Activated T-cell treated with anti-CD3 and anti-CD28 coated beads for 48 hours (primary cell): ENCODE data around the gene MBL2.
A peak's percentile ranks its signal among the peaks of the same experiment; 100 is the strongest.

ENCODE experiments used
- DNase-seq: peaks from one replicate; pipeline ENCODE4 v3.0.0-alpha.2; 2020; ENCODE audit warnings: low read depth

MBL2 gene

GRCh38 chr10:52771534-52772445, 794 bp downstream of the MBL2 start:
- DNase-seq, result no peak

DNA sequence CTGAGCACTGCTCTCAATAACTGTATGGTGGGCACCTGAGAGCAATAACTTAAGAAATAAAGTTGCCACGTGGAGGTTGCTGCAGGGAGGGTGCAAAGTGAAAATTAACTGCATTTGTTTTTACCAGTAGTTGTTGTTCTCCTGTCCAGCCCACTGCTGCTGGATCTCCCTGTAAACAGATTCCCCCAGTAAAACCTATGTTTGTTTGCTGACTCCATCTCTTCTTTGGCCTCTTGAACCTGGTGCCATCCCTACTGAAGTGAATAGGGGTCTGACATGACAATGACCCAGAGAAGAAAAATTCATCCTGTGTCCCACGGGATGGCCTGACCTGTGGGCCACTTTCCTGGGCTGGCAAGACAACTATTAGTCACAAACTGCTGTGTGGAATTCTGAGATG, 1.7 kb downstream of the MBL2 start:
- DNase-seq, result no peak

DNA sequence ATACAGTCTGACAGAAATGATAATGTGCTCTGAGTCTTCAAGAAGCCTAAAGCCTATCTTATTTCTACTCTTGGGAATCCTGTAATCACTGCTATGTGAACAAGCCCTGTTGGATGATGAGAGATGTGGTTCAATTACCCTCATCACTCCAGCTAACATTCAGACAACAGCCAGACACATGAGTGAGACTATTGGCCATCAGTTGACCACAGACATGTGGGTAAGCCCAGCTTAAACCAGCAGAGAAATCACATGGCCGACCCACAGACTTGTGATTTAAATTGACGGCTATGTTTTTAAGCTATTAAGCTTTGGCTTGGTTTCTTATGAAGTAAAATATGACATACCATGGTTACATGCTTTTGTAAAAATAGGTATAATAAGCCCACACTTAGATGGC, 2.6 kb downstream of the MBL2 start:
- DNase-seq, result no peak

DNA sequence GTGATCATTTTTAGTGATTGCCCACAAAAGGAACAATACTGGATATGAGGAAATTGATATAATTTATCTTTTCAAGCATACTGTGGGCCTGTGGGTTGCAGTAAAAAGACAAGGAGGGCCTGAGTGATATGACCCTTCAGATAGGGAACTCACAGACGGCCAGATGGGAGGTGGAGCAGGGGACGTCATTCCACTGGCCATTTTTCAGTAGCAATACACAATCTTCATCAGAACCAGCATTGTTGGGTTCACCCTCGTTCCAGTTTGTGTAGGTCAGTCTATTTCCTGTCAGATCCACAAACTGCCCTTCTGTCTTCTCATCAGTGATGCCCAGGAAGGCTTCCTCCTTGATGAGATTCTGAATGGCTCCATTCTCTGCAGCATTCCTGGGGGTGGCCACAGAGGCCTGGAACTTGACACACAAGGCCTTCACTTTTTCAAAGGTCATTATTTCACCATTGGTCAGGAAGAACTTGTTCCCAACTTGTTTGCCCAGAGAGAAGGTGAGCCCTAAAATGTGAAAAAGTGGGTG, 4.5 kb downstream of the MBL2 start:
- no peak for DNase-seq

GRCh38 chr10:52762088-52762487, 10.5 kb downstream of the MBL2 start:
- DNase-seq, result no peak

- no peak for DNase-seq
Measured at GRCh38 chr10:52759154-52759553, 13.4 kb downstream of the MBL2 start.

- DNase-seq, result no peak
Measured at GRCh38 chr10:52758406-52758805, 14.2 kb downstream of the MBL2 start.

GRCh38 chr10:52757773-52758172, 14.8 kb downstream of the MBL2 start:
- DNase-seq, result no peak

DNA sequence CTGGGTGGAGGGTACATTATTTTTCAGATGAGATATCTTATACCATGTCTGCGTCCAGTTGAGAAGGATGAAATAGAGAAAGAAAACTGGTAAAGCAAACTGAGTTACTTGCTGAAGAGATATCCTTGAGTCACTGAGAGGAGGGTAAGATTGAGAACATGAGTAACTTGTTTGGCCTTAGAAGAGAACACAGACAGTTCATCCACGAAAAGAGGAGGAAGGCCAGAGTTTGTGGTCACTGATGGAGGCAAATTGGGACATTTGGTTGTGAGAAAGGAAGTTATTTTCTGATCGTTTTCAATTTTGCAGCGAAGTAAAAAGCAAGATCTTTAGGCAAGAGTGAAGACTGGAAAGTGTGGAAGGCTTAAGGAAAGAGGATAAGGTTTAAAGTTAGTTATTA, 15.6 kb downstream of the MBL2 start:
- no peak for DNase-seq

DNA sequence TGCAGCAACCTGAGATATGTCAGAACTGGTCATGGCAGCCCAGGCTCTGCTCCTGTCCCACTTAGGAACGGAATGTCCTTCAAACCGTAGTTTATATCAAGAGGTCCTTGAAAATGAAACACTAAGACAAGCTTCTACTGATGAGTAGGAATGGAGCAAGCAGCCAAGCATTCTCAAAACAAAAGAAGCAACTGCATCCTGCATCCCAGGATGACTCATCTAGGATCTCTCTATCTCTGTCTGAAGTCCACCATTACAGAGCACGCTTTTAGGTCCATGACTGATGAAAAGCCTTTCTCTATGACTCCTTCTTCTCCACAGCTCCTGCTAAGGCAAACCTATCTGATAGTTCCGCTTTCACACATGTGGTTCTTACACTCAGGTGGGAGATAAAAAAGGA, 16.3 kb downstream of the MBL2 start:
- DNase-seq, result no peak

DNA sequence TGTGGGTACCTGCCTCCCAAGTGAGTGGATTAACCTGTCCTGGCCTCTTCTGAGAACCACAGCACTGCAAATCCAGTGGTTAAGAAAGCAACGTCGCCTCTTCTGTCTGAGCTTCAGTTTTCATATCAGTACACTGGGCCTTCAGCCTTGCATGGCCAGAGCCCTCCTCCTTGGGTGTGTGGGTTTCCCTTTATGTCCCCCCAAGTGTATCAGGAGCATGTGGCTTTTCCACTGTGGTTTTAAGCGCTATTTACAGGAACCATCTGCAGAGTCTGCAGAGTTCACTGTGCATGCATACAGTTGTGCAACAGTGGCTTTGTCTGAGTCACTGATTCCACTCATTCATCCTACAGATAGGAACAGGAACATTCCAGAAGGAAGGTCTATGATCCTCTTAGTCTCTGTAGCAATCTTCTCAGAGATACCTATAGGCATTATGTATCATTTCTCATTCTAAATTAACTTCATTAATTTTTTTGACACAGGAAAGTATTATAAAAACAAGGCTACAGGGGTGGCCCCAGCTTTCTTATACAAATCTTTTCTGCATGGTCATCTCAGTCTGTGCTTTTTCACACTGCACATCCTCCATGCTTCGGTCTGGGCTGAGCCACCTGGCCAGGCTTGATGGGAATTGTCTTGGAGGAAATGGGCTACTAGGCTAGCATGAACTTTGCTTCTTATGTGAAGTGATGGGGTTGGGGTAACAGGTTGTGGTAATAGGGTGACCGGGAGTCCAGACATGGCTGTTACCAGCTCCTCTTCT, 17.1 kb downstream of the MBL2 start:
- no peak for DNase-seq

DNA sequence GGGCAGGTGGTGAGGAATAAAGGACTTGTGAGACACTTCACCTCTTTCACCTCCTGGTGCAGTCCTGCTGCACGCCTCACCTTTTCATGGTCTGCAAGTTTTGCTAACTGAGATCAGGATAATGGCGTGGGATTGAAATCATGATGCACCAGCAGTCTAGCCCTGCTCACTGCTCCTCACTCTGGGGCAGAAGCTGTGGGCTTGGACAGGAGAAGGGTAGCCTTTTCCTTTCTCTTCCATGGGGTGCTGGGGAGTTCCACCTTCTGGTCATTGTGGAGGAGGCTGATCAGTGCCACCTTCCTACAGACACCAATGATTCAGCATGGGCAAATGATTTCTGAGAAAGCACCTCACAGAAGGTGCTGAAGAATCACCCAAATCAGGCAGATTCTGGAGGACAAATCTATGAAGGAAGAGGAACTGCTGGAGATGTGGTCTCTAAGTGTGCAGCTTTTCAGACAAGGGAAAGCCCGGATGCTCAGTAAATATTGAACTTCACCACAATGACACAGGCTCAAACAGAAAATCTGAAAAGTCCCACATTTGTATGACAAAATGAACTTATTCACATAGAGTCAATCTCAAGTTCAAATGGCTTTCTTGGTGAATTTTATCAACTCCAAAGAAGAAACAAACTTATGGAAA, 19.7 kb downstream of the MBL2 start:
- DNase-seq, result no peak

- no peak for DNase-seq
Measured at GRCh38 chr10:52752261-52752660, 20.3 kb downstream of the MBL2 start.

DNA sequence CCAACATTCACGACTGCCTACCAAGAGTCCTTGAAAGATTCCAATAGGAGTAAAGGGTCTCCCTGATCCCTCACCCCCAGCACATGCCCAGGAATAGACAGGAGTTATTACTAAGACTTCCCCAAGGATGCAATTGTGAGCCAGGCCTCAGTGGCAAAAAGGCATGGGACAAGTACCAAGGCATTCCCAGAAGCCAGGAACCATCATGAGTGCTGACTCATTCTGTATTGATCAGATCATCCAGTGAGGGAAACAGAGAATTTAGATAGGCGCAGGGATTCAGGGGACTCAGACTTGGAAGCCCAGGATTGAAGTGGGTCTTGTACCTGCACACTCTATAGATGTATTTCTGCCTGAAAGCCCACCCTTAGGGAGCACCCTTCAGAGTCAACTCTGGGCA, 21.2 kb downstream of the MBL2 start:
- DNase-seq, result no peak

DNA sequence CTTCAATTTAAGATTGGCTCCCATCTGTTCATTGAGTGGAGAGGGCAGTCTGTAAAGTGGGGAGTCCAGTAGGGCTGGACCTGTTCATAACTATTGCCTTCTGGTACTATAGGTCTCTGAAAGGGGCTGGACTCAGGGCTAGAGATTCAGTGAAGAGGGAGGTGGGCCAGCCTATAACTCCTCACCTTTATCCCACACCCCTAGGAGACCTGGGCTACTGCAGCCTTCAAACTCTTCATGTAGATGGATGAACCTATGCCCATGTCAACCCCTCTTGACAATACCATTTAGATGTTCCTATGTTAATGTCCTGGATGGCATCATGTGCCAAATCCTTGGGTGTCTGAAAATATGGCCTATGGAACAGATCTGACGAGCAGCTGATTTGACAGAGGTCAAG, 22.0 kb downstream of the MBL2 start:
- DNase-seq, result no peak

GRCh38 chr10:52747694-52748093, 24.9 kb downstream of the MBL2 start:
- no peak for DNase-seq

DNA sequence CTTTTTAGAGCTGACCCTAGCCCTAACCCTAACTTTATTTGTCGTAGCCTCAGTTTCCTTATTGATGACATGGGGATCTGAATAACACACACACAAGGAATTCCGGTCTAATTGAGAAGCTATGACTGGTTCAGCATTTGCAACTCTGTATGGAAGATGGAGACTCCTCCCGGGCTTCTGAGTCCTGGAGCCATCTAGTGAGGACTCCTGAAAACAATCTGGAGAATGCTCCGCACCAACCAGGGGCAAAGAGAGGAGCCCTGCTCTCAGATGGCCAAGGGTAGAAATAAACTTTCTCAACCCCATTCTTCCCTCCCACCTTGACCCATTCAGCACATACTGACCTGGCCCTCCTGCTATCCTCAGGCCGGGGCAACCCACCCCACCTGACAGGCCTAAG, 26.4 kb downstream of the MBL2 start:
- DNase-seq, result no peak

DNA sequence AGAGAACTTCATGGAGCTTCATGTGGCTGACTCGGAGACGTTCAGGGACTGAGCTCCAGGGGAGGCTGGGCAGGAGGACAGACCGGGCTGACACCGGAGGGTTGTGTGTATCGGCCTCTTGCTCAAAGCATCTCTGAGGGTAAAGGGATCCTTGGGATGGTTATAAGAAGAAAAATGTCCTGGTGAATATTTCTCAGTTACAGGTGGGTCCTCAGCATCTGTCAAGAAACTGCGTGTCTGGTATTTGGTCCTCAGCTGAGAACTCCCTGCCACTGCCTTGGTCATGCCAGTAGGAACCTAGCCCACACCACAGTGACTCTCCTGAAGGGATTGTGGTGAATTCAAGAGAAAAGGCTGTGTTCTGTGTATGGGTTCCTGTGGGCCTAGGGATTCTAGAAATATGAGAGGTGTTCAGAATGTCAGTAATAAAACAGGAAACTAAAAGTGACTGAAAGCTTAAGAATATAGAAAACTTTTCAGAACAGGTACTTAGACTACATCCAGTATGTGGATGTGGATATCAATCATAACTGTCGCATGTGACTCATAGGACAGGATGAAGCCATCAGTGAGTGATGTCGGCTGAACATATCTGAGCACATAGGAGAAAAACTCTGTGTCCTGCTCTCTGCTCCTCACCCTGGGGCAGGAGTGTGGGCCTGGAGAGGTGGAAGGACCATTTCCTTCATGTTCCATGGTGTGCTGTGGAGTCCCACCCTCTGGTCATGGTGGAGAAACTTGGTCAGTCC, 28.4 kb downstream of the MBL2 start:
- DNase-seq, result no peak

DNA sequence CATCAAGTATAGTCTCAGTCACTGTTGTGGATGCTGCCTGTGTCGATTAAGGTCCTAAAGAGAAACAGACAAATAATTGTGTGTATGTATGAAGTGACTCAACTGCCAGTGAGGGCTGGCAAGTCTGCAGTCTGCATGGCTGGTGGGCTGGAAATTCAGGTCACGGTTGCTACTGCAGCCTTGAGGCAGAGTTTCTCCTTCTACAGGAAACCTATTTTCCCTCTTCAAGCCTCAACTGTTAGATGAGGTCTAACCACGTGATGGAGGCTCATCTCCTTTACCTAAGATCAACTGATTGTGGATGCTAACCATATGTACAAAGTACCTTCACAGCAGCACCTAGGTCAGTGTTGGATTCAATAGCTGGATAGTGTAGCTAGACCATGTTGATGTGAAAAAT, 29.9 kb downstream of the MBL2 start:
- no peak for DNase-seq

- DNase-seq, result no peak
Measured at GRCh38 chr10:52741851-52742250, 30.7 kb downstream of the MBL2 start.

GRCh38 chr10:52740913-52741675, 31.5 kb downstream of the MBL2 start:
- DNase-seq, result peak; percentile 12
